ENCODE measurements around the gene OAS3.

The OAS3 gene

DNA sequence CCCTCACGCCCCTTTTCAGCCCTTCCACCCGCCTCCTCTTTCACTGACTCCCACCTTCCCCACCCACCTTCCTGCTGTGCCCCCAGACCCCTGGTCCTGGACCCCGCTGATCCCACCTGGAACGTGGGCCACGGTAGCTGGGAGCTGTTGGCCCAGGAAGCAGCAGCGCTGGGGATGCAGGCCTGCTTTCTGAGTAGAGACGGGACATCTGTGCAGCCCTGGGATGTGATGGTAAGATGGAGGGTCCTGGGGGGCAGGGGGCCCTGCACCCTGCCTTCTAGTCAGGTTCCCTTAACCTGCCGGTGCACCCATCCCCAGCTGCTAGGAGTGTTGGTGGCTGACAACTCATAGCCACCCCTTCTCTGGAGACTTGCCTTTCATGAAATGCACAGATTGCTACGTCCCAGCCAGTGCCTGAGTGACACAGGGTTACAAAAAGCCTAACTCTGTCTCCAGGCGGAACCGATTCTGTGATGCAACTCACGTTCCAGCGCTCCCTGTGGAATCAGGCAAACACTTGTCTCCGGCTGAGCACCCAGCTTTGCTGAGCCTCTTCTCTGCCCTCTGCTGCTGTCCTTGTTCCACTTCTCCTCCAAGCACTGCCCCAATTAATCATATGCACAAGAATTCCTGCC is 25.1 kb downstream of the OAS3 start:
- Histone ChIP-seq H3K36me3 (ENCODE audit: control insufficient read depth in 1 of 2, insufficient read depth in 2 of 2, low read length in 2 of 2) (peaks cover 22 to 34% of the 10 kb centered on the region in 2 donors), H3K27ac (ENCODE audit: low read length) (no peak overlapping the region), H3K4me3 (ENCODE audit: low read depth in 1 of 2, low read length in 2 of 2) (no peak overlapping the region), H3K9me3 (ENCODE audit: control insufficient read depth in 1 of 2, low read length in 2 of 2) (peaks cover 0 to 8% of the 10 kb centered on the region in 2 donors), H3K4me1 (ENCODE audit: control insufficient read depth in 1 of 2, insufficient read depth in 2 of 2, low read length in 2 of 2) (no peaks in the 10 kb centered on the region), H3K27me3 (ENCODE audit: low read depth, low read length) (no peaks in the 10 kb centered on the region)

DNA sequence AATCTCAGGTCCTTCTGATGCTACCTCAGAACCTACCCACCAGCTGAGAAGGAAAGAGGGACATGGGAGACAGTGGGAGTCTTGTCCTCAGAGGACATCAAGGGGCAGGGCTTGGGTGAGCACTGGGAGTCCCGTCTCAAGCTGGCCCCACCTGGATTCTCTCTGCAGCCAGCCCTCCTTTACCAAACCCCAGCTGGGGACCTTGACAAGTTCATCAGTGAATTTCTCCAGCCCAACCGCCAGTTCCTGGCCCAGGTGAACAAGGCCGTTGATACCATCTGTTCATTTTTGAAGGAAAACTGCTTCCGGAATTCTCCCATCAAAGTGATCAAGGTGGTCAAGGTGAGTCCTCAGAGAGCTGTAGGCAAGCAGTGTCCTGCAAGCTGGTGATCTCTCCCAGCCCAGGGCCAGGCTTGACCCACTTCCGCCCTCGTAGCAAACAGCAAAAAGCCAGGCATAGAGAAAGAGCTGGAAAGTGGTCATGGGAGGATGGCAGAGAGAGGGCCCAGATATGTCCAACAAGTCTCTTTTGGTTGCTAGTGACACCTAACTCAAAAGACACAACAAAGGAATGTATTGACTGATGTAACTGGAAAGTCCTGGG is 25.9 kb downstream of the OAS3 start:
- H3K27me3 ChIP-seq (ENCODE audit: low read depth, low read length) = no peaks in the 10 kb centered on the region
- peaks cover 22 to 34% of the 10 kb centered on the region in 2 donors for H3K36me3 ChIP-seq (ENCODE audit: control insufficient read depth in 1 of 2, insufficient read depth in 2 of 2, low read length in 2 of 2)
- H3K4me1 ChIP-seq (ENCODE audit: control insufficient read depth in 1 of 2, insufficient read depth in 2 of 2, low read length in 2 of 2) = no peaks in the 10 kb centered on the region
- no peak overlapping the region for H3K27ac ChIP-seq (ENCODE audit: low read length)
- H3K4me3 ChIP-seq (ENCODE audit: low read depth in 1 of 2, low read length in 2 of 2) = no peak overlapping the region
- peaks cover 0 to 6% of the 10 kb centered on the region in 2 donors for H3K9me3 ChIP-seq (ENCODE audit: control insufficient read depth in 1 of 2, low read length in 2 of 2)

GRCh38 chr12:112964915-112965314 is 26.6 kb downstream of the OAS3 start:
- H3K27ac ChIP-seq (ENCODE audit: low read length) = no peak overlapping the region
- no peaks in the 10 kb centered on the region for H3K4me1 ChIP-seq (ENCODE audit: control insufficient read depth in 1 of 2, insufficient read depth in 2 of 2, low read length in 2 of 2)
- no peaks in the 10 kb centered on the region for H3K27me3 ChIP-seq (ENCODE audit: low read depth, low read length)
- H3K4me3 ChIP-seq (ENCODE audit: low read depth in 1 of 2, low read length in 2 of 2) = no peak overlapping the region
- H3K9me3 ChIP-seq (ENCODE audit: control insufficient read depth in 1 of 2, low read length in 2 of 2) = no peaks in the 10 kb centered on the region
- peaks cover 22 to 34% of the 10 kb centered on the region in 2 donors for H3K36me3 ChIP-seq (ENCODE audit: control insufficient read depth in 1 of 2, insufficient read depth in 2 of 2, low read length in 2 of 2)

DNA sequence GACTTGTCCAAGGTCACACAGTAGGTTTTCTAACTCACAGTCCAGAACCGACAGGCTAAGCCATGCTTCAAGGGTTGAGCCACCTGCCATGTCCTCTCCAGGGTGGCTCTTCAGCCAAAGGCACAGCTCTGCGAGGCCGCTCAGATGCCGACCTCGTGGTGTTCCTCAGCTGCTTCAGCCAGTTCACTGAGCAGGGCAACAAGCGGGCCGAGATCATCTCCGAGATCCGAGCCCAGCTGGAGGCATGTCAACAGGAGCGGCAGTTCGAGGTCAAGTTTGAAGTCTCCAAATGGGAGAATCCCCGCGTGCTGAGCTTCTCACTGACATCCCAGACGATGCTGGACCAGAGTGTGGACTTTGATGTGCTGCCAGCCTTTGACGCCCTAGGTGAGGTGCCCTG is 27.4 kb downstream of the OAS3 start:
- no peak overlapping the region for H3K4me3 ChIP-seq (ENCODE audit: low read depth in 1 of 2, low read length in 2 of 2)
- H3K27me3 ChIP-seq (ENCODE audit: low read depth, low read length) = no peaks in the 10 kb centered on the region
- no peaks in the 10 kb centered on the region for H3K4me1 ChIP-seq (ENCODE audit: control insufficient read depth in 1 of 2, insufficient read depth in 2 of 2, low read length in 2 of 2)
- H3K9me3 ChIP-seq (ENCODE audit: control insufficient read depth in 1 of 2, low read length in 2 of 2) = no peaks in the 10 kb centered on the region
- peaks cover 22 to 29% of the 10 kb centered on the region in 2 donors for H3K36me3 ChIP-seq (ENCODE audit: control insufficient read depth in 1 of 2, insufficient read depth in 2 of 2, low read length in 2 of 2)
- no peak overlapping the region for H3K27ac ChIP-seq (ENCODE audit: low read length)

DNA sequence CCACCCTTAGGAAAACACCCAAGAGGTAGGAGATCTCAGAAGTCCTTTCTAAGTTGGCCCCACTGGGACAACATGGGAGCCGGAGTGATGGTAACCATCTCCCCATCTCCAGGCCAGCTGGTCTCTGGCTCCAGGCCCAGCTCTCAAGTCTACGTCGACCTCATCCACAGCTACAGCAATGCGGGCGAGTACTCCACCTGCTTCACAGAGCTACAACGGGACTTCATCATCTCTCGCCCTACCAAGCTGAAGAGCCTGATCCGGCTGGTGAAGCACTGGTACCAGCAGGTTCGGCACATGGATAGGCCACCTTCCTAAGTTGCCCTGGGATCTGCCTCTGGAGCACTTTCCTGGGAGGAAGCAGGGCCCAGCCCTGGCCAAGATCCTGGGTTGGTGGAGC is 29.0 kb downstream of the OAS3 start:
- Histone ChIP-seq H3K36me3 (ENCODE audit: control insufficient read depth in 1 of 2, insufficient read depth in 2 of 2, low read length in 2 of 2) (peaks cover 18 to 22% of the 10 kb centered on the region in 2 donors), H3K27ac (ENCODE audit: low read length) (no peak overlapping the region)

GRCh38 chr12:112967858-112968257 is 29.6 kb downstream of the OAS3 start:
- Histone ChIP-seq H3K9me3 (ENCODE audit: control insufficient read depth in 1 of 2, low read length in 2 of 2) (no peaks in the 10 kb centered on the region), H3K4me3 (ENCODE audit: low read depth in 1 of 2, low read length in 2 of 2) (no peak overlapping the region), H3K36me3 (ENCODE audit: control insufficient read depth in 1 of 2, insufficient read depth in 2 of 2, low read length in 2 of 2) (peaks cover 12 to 18% of the 10 kb centered on the region in 2 donors), H3K4me1 (ENCODE audit: control insufficient read depth in 1 of 2, insufficient read depth in 2 of 2, low read length in 2 of 2) (no peaks in the 10 kb centered on the region), H3K27me3 (ENCODE audit: low read depth, low read length) (no peaks in the 10 kb centered on the region), H3K27ac (ENCODE audit: low read length) (no peak overlapping the region)

More for the DNA sequence above, 29.0 kb downstream of the OAS3 start:
- H3K4me1 ChIP-seq (ENCODE audit: control insufficient read depth in 1 of 2, insufficient read depth in 2 of 2, low read length in 2 of 2) = no peaks in the 10 kb centered on the region
- H3K27me3 ChIP-seq (ENCODE audit: low read depth, low read length) = no peaks in the 10 kb centered on the region
- H3K9me3 ChIP-seq (ENCODE audit: control insufficient read depth in 1 of 2, low read length in 2 of 2) = no peaks in the 10 kb centered on the region
- H3K4me3 ChIP-seq (ENCODE audit: low read depth in 1 of 2, low read length in 2 of 2) = no peak overlapping the region

GRCh38 chr12:112969547-112970306 is 31.5 kb downstream of the OAS3 start:
- peaks cover 7 to 10% of the 10 kb centered on the region in 2 donors for H3K36me3 ChIP-seq (ENCODE audit: control insufficient read depth in 1 of 2, insufficient read depth in 2 of 2, low read length in 2 of 2)
- no peaks in the 10 kb centered on the region for H3K27me3 ChIP-seq (ENCODE audit: low read depth, low read length)
- no peaks in the 10 kb centered on the region for H3K9me3 ChIP-seq (ENCODE audit: control insufficient read depth in 1 of 2, low read length in 2 of 2)
- H3K27ac ChIP-seq (ENCODE audit: low read length) = no peak overlapping the region
- no peak overlapping the region for H3K4me3 ChIP-seq (ENCODE audit: low read depth in 1 of 2, low read length in 2 of 2)
- H3K4me1 ChIP-seq (ENCODE audit: control insufficient read depth in 1 of 2, insufficient read depth in 2 of 2, low read length in 2 of 2) = no peaks in the 10 kb centered on the region

GRCh38 chr12:112970391-112970790 is 32.1 kb downstream of the OAS3 start:
- H3K27me3 ChIP-seq (ENCODE audit: low read depth, low read length) = no peaks in the 10 kb centered on the region
- no peak overlapping the region for H3K27ac ChIP-seq (ENCODE audit: low read length)
- H3K4me1 ChIP-seq (ENCODE audit: control insufficient read depth in 1 of 2, insufficient read depth in 2 of 2, low read length in 2 of 2) = no peaks in the 10 kb centered on the region
- H3K4me3 ChIP-seq (ENCODE audit: low read depth in 1 of 2, low read length in 2 of 2) = no peak overlapping the region
- peaks cover 7 to 10% of the 10 kb centered on the region in 2 donors for H3K36me3 ChIP-seq (ENCODE audit: control insufficient read depth in 1 of 2, insufficient read depth in 2 of 2, low read length in 2 of 2)
- no peaks in the 10 kb centered on the region for H3K9me3 ChIP-seq (ENCODE audit: control insufficient read depth in 1 of 2, low read length in 2 of 2)

- H3K9me3 ChIP-seq (ENCODE audit: control insufficient read depth in 1 of 2, low read length in 2 of 2) = no peaks in the 10 kb centered on the region
- H3K27ac ChIP-seq (ENCODE audit: low read length) = no peak overlapping the region
- no peaks in the 10 kb centered on the region for H3K27me3 ChIP-seq (ENCODE audit: low read depth, low read length)
- no peak overlapping the region for H3K4me3 ChIP-seq (ENCODE audit: low read depth in 1 of 2, low read length in 2 of 2)
- no peaks in the 10 kb centered on the region for H3K4me1 ChIP-seq (ENCODE audit: control insufficient read depth in 1 of 2, insufficient read depth in 2 of 2, low read length in 2 of 2)
- peaks cover 1 to 7% of the 10 kb centered on the region in 2 donors for H3K36me3 ChIP-seq (ENCODE audit: control insufficient read depth in 1 of 2, insufficient read depth in 2 of 2, low read length in 2 of 2)
These were observed 33.0 kb downstream of the OAS3 start for GRCh38 chr12:112971248-112971647.

GRCh38 chr12:112973011-112973735 is 34.9 kb downstream of the OAS3 start:
- no peaks in the 10 kb centered on the region for H3K4me1 ChIP-seq (ENCODE audit: control insufficient read depth in 1 of 2, insufficient read depth in 2 of 2, low read length in 2 of 2)
- no peak overlapping the region for H3K27ac ChIP-seq (ENCODE audit: low read length)
- H3K27me3 ChIP-seq (ENCODE audit: low read depth, low read length) = no peaks in the 10 kb centered on the region
- no peak overlapping the region for H3K4me3 ChIP-seq (ENCODE audit: low read depth in 1 of 2, low read length in 2 of 2)
- H3K9me3 ChIP-seq (ENCODE audit: control insufficient read depth in 1 of 2, low read length in 2 of 2) = no peaks in the 10 kb centered on the region
- H3K36me3 ChIP-seq (ENCODE audit: control insufficient read depth in 1 of 2, insufficient read depth in 2 of 2, low read length in 2 of 2) = peaks cover 0 to under 1% of the 10 kb centered on the region in 2 donors

GRCh38 chr12:112973818-112974231 is 35.6 kb downstream of the OAS3 start:
- Histone ChIP-seq H3K4me1 (ENCODE audit: control insufficient read depth in 1 of 2, insufficient read depth in 2 of 2, low read length in 2 of 2) (no peaks in the 10 kb centered on the region), H3K27me3 (ENCODE audit: low read depth, low read length) (no peaks in the 10 kb centered on the region), H3K9me3 (ENCODE audit: control insufficient read depth in 1 of 2, low read length in 2 of 2) (no peaks in the 10 kb centered on the region), H3K4me3 (ENCODE audit: low read depth in 1 of 2, low read length in 2 of 2) (no peak overlapping the region), H3K27ac (ENCODE audit: low read length) (no peak overlapping the region), H3K36me3 (ENCODE audit: control insufficient read depth in 1 of 2, insufficient read depth in 2 of 2, low read length in 2 of 2) (no peaks in the 10 kb centered on the region)
